ENCODE data around the gene EZR.

- TF ChIP-seq GATA3 (IDR thresholded peaks at IDR 0.05; ENCODE audit: low read depth, low read length) (no peak), GATA2 (IDR thresholded peaks at IDR 0.05; ENCODE audit: low read depth, low read length) (no peak)
These were observed 29.3 kb upstream of the EZR start for GRCh38 chr6:158848490-158848895.

Data from SH-SY5Y (cell line).